ENCODE data around the gene PIP4K2A. TPM values are rescaled to one million over a fixed set of nuclear protein-coding genes. Genes with fewer than 3 reads are reported as not detected.

The PIP4K2A gene
- total RNA-seq, 1 donor from 2014 or later: 67.6 TPM

DNA sequence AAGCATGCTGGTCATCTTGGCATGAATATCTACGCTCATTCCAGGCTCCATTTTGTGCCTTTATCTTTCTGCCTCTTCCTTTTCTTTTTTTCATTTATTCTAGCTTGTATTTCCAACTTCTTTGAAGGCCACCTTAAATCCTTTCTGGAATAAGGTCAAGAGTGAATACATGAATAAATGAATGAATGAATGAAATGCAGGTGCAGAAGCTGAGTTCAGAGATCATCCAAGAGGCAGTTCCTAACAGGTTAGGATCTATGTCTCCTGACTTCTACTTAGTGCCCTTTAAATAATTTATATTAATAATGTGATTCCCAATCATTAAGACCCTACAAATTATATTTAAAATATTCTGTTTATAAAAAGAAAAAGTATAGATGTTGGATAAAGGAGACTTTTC is 125.9 kb downstream of the PIP4K2A start:
- Histone ChIP-seq H3K36me3 (peaks cover 36% of the 10 kb centered on the region), H3K4me1 (peaks cover 5% of the 10 kb centered on the region), H3K4me3 (no peak overlapping the region), H3K27ac (no peak overlapping the region), H3K9me3 (no peaks in the 10 kb centered on the region), H3K27me3 (ENCODE audit: low read depth) (no peaks in the 10 kb centered on the region)
- ATAC-seq (no peak), DNase-seq (no peak)
- TF ChIP-seq, protein P1, sequence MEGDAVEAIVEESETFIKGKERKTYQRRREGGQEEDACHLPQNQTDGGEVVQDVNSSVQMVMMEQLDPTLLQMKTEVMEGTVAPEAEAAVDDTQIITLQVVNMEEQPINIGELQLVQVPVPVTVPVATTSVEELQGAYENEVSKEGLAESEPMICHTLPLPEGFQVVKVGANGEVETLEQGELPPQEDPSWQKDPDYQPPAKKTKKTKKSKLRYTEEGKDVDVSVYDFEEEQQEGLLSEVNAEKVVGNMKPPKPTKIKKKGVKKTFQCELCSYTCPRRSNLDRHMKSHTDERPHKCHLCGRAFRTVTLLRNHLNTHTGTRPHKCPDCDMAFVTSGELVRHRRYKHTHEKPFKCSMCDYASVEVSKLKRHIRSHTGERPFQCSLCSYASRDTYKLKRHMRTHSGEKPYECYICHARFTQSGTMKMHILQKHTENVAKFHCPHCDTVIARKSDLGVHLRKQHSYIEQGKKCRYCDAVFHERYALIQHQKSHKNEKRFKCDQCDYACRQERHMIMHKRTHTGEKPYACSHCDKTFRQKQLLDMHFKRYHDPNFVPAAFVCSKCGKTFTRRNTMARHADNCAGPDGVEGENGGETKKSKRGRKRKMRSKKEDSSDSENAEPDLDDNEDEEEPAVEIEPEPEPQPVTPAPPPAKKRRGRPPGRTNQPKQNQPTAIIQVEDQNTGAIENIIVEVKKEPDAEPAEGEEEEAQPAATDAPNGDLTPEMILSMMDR (IDR thresholded peaks at IDR 0.05): no peak
- intact Hi-C loops (cut with DNase I): no loop called here

DNA sequence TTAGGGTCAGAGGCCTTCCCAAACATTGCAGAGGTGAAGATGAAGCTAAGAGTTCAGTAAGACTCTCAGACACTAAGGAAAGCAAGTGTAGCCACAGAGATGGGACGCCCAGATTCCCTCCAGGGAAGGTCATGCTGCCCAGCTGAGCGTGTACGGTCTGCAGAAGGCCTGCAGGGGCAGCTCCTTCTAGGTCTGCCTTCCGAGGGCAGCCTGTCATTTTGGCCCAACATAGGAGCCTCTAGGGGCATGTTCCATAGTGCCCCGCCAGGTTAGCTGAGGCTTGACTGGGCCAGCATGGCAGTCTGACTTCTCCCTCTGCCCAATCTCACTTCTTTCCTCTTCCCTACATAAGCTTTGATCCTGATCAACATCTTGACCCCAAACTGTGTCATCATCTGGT is 130.7 kb downstream of the PIP4K2A start:
- Histone ChIP-seq H3K27ac (no peak overlapping the region), H3K9me3 (no peaks in the 10 kb centered on the region), H3K4me3 (no peak overlapping the region), H3K27me3 (ENCODE audit: low read depth) (no peaks in the 10 kb centered on the region), H3K36me3 (peaks cover 34% of the 10 kb centered on the region), H3K4me1 (no peaks in the 10 kb centered on the region)
- TF ChIP-seq, protein P1 (IDR thresholded peaks at IDR 0.05): no peak
- ATAC-seq (no peak), DNase-seq (no peak)
- intact Hi-C loops (cut with DNase I): no loop called here

DNA sequence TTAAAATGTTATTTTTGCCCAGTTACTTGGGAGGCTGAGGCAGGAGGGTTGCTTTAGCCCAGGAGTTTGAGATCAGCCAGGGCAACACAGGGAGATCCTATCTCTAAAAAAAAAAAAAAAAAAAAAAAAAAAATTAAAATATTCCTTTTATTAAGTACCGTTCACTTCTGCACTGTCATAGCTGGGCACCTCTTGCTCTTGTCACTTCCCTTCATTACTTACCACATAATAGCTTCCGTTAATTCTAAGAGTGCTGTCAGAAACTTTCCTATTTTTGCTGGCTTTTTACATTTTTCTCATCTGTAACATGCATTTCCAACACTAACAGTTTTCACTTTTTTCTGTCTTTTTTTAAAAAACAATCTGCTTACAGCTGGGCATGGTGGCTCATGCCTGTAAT is 132.9 kb downstream of the PIP4K2A start:
- no peak for DNase-seq

DNA sequence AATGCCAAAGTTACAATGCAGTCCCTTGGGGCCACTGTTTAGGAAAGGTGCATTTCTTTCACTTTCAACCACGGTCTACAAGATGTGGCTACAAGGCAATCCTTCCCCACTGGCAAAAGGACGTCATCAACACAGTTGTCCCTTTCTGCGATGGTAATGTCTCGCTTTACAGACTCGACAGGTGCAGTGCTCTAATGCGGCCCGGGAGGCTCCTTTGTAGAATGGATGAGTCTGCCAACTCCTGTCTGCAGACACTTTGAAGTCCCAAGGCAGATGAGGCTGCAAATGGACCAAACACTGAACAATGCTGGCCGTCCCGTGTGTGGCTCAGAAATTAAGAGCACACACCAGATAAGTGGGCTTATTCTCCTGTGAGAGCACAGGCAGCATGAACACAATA is 133.7 kb downstream of the PIP4K2A start:
- TF ChIP-seq, protein P1 (IDR thresholded peaks at IDR 0.05): no peak
- no peak for ATAC-seq
- intact Hi-C loops (cut with DNase I): no loop called here
- DNase-seq: no peak
- no peaks in the 10 kb centered on the region for H3K9me3 ChIP-seq
- peaks cover 33% of the 10 kb centered on the region for H3K36me3 ChIP-seq
- H3K27ac ChIP-seq: no peak overlapping the region
- no peaks in the 10 kb centered on the region for H3K4me1 ChIP-seq
- H3K4me3 ChIP-seq: no peak overlapping the region
- H3K27me3 ChIP-seq (ENCODE audit: low read depth): no peaks in the 10 kb centered on the region

More for the DNA sequence above, 132.9 kb downstream of the PIP4K2A start:
- TF ChIP-seq, protein P1 (IDR thresholded peaks at IDR 0.05): no peak
- Histone ChIP-seq H3K4me3 (no peak overlapping the region), H3K36me3 (peaks cover 26% of the 10 kb centered on the region), H3K27me3 (ENCODE audit: low read depth) (no peaks in the 10 kb centered on the region), H3K9me3 (no peaks in the 10 kb centered on the region), H3K4me1 (no peaks in the 10 kb centered on the region), H3K27ac (no peak overlapping the region)
- intact Hi-C loops (cut with DNase I): no loop called here
- ATAC-seq: no peak

DNA sequence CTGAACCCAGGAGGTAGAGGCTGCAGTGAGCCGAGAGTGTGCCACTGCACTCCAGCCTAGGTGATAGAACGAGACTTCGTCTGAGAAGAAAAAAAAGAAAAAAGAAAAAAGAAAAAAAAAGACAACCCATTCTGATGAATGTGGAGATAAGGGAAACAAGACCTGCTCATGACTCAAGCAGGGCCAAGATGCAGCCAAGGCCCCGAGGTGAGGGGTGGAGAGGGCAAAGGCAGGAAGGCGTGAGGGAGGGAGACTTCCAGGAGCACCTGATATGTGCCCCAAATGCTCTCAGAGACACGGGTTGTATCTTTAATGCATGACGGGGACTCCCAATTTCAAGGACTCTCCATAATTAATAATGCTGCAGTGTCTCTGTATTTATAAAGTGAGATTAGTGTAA is 134.6 kb downstream of the PIP4K2A start:
- no peaks in the 10 kb centered on the region for H3K4me1 ChIP-seq
- DNase-seq (no peak), ATAC-seq (no peak)
- H3K9me3 ChIP-seq: no peaks in the 10 kb centered on the region
- H3K36me3 ChIP-seq: peaks cover 36% of the 10 kb centered on the region
- H3K4me3 ChIP-seq: no peak overlapping the region
- TF ChIP-seq, protein P1 (IDR thresholded peaks at IDR 0.05): no peak
- intact Hi-C loops (cut with DNase I): no loop called here
- no peaks in the 10 kb centered on the region for H3K27me3 ChIP-seq (ENCODE audit: low read depth)
- no peak overlapping the region for H3K27ac ChIP-seq

Measured in lower lobe of right lung (tissue), 2 donors.